ENCODE data around the gene GUCA2A. TPM values are rescaled to one million over a fixed set of nuclear protein-coding genes. Genes with fewer than 3 reads are reported as not detected.

Gene GUCA2A
- total RNA-seq, 2 experiments from 2014 or later: not detected

DNA sequence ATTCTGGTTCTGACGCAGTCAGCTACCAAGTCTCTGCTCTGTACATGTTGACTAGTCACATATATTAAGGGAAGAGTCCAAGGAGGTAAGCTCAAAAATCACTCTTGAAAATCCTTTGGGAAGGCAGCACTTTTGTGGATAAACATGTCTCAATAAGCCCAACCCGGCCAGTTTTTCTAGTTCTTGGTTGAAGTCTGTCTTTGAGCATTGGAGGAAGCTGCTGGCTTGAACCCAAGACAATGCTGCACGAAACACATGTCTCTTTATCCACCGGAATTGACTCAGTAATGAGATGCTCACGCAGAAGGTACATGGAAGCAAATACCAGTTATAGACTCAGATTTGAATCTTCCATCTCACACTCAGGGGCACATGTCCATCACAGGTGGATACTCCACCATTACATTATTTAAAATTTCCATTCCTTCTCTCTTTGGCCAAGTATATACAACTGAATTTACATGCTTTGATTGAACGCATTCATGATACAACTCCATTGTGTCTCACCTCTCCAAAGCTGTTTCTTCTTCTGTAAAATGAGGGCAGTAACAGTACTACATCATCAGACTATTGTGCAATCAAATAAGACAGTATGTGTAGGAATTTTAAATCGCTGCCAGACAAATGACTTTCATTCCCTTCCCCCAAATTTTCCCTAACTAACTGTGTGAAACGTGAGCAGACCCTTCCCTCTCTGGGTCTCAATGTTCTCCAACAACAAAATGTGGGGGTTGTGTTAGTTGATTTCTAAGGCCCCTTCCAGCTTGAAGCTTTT, 9.6 kb upstream of the GUCA2A start:
- H3K27ac Mint-ChIP-seq: no peak overlapping the region
- H3K27me3 Mint-ChIP-seq: no peaks in the 10 kb centered on the region
- ChIA-PET CTCF (interaction anchor here (0.7 to 3.1 kb wide), 13 partner anchors 10 to 701 kb away, joined by 3 to 12 read pairs (median 4); partner anchors contain the start of genes C1orf50, GUCA2A, P3H1 and RIMKLA), POLR2A (interaction anchor here (0.6 kb wide), 1 partner anchor 290 kb away, joined by 5 read pairs; no protein-coding TSS in a partner anchor)
- H3K4me1 Mint-ChIP-seq: no peaks in the 10 kb centered on the region
- H3K4me3 Mint-ChIP-seq: no peak overlapping the region
- H3K9me3 Mint-ChIP-seq: no peaks in the 10 kb centered on the region
- peaks cover 2% of the 10 kb centered on the region for H3K36me3 Mint-ChIP-seq (ENCODE audit: low read depth)
- DNase-seq: no peak

GRCh38 chr1:42173155-42173933, 8.8 kb upstream of the GUCA2A start:
- DNase-seq: peak; percentile 68
- POLR2A ChIA-PET: interaction anchor here (0.6 kb wide), 1 partner anchor 291 kb away, joined by 5 read pairs; no protein-coding TSS in a partner anchor

DNA sequence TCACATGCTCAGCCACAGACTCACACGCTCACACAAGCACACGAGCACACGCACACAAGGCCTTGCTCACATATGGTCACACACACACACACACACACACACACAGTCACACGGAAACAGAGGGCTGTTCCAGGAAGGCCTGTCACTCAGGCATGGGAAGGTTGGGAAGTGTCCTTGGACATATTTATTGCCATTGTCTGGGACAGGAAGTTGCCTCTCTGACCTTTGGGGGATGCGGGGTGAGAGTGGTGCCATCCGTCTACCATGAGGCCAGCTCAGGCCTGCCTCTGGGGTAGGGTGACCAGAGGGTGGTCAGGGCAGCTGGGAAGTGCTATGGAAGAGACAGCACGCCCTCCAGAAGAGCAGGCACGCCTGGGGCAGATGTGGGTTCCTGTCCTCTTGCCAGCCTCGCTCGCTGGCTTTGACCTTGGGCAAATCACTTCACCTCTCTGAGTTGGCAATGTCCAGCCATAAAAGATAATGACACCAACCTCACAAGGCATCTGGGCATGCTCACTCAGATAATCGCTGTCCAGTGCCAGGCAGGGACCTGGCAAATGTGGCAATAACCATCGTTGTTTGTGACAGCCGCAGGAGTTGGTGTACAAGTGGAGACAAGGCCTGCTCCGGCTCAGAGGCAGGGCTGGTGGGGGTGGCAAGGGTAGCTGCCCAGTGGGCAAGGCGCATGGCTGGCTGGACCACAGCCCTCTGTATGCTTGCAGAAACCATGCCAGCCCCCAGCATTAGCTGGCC, 8.0 kb upstream of the GUCA2A start:
- ChIA-PET POLR2A (no interaction called here), CTCF (interaction anchor here (0.6 to 3.1 kb wide), 9 partner anchors 8 to 594 kb away, joined by 3 to 12 read pairs (median 3); partner anchors contain the start of genes C1orf50, GUCA2A, P3H1 and RIMKLA)
- no peak overlapping the region for H3K4me3 Mint-ChIP-seq
- H3K27me3 Mint-ChIP-seq: no peaks in the 10 kb centered on the region
- H3K36me3 Mint-ChIP-seq (ENCODE audit: low read depth): peaks cover 2% of the 10 kb centered on the region
- no peak for DNase-seq
- no peaks in the 10 kb centered on the region for H3K9me3 Mint-ChIP-seq
- H3K27ac Mint-ChIP-seq: no peak overlapping the region
- H3K4me1 Mint-ChIP-seq: no peaks in the 10 kb centered on the region

More at GRCh38 chr1:42173155-42173933, 8.8 kb upstream of the GUCA2A start:
- Mint-ChIP-seq H3K27me3 (no peaks in the 10 kb centered on the region), H3K9me3 (no peaks in the 10 kb centered on the region), H3K4me3 (no peak overlapping the region), H3K36me3 (ENCODE audit: low read depth) (peaks cover 2% of the 10 kb centered on the region), H3K27ac (no peak overlapping the region), H3K4me1 (no peaks in the 10 kb centered on the region)
- CTCF ChIA-PET: interaction anchor here (0.6 to 3.1 kb wide), 14 partner anchors 9 to 700 kb away, joined by 3 to 12 read pairs (median 4); partner anchors contain the start of genes C1orf50, GUCA2A, P3H1 and RIMKLA

- Mint-ChIP-seq H3K27me3 (no peaks in the 10 kb centered on the region), H3K27ac (no peak overlapping the region), H3K9me3 (no peaks in the 10 kb centered on the region), H3K4me3 (no peak overlapping the region), H3K36me3 (ENCODE audit: low read depth) (peaks cover 1% of the 10 kb centered on the region), H3K4me1 (no peaks in the 10 kb centered on the region)
- no peak for DNase-seq
- ChIA-PET POLR2A (no interaction called here), CTCF (interaction anchor here (0.9 to 3.1 kb wide), 2 partner anchors 10 to 16 kb away, joined by 3 to 12 read pairs; no protein-coding TSS in a partner anchor)
Measured at GRCh38 chr1:42171679-42172266, 7.2 kb upstream of the GUCA2A start.

- POLR2A ChIA-PET: no interaction called here
- no peaks in the 10 kb centered on the region for H3K27me3 Mint-ChIP-seq
- no peak for DNase-seq
- H3K4me3 Mint-ChIP-seq: no peak overlapping the region
- H3K36me3 Mint-ChIP-seq (ENCODE audit: low read depth): no peaks in the 10 kb centered on the region
- H3K4me1 Mint-ChIP-seq: no peaks in the 10 kb centered on the region
- no peak overlapping the region for H3K27ac Mint-ChIP-seq
- peaks cover 3% of the 10 kb centered on the region for H3K9me3 Mint-ChIP-seq
- CTCF ChIA-PET: interaction anchor here (1.1 kb wide), 1 partner anchor 88 kb away, joined by 3 read pairs; no protein-coding TSS in a partner anchor
Measured at GRCh38 chr1:42170779-42171621, 6.5 kb upstream of the GUCA2A start.

GRCh38 chr1:42168763-42169162, 4.2 kb upstream of the GUCA2A start:
- no peak for DNase-seq
- no peak overlapping the region for H3K4me3 Mint-ChIP-seq
- no peaks in the 10 kb centered on the region for H3K27me3 Mint-ChIP-seq
- peaks cover 3% of the 10 kb centered on the region for H3K9me3 Mint-ChIP-seq
- no peaks in the 10 kb centered on the region for H3K36me3 Mint-ChIP-seq (ENCODE audit: low read depth)
- no peaks in the 10 kb centered on the region for H3K4me1 Mint-ChIP-seq
- ChIA-PET CTCF (no interaction called here), POLR2A (no interaction called here)
- no peak overlapping the region for H3K27ac Mint-ChIP-seq

- no peaks in the 10 kb centered on the region for H3K4me1 Mint-ChIP-seq
- H3K27ac Mint-ChIP-seq: no peak overlapping the region
- ChIA-PET CTCF (interaction anchor here (0.5 to 0.6 kb wide), 2 partner anchors 36 to 143 kb away, joined by 3 read pairs; no protein-coding TSS in a partner anchor), POLR2A (interaction anchor here (0.6 kb wide), 1 partner anchor 139 kb away, joined by 5 read pairs; no protein-coding TSS in a partner anchor)
- no peak for DNase-seq
- H3K9me3 Mint-ChIP-seq: peaks cover 3% of the 10 kb centered on the region
- no peaks in the 10 kb centered on the region for H3K27me3 Mint-ChIP-seq
- no peaks in the 10 kb centered on the region for H3K36me3 Mint-ChIP-seq (ENCODE audit: low read depth)
- no peak overlapping the region for H3K4me3 Mint-ChIP-seq
Measured at GRCh38 chr1:42168391-42168670, 3.8 kb upstream of the GUCA2A start.

DNA sequence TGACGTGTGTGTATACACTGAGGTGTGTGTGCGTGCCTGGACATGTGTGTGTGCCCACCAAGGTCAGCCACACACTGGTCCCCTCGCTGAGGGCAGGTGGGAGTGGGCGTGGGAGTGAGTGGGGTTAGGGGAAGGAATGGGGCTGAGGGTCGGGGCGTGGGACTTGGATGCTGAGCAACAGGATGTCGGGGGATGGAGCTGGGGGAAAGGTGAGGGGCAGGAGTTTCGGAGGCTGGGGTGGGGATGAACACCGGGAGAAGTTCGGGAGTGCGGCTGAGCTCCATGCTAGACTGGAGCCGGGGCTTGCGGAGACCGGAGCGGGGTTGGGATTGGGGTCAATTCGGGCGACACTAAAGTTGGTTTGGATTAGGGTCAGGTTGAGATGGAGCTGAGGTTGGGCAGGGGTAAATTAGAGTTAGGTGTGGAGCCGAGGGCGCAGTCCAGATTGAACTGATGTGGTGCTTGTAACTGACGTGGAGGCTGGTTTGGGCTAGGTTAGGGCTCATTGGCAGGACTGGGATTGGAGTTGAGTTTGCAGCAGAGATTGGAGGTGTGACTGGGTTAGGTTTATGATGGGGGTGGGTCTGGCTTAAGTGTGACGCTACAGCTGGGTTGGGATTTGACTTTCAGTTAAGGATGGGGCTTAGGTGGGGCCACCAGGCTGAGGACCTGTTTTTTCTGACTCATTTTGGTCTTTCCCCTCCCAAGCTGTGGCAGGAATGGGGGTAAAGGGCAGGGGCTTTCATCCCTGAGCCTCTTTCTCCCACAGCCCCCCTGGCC, 3.3 kb upstream of the GUCA2A start:
- H3K27ac Mint-ChIP-seq: no peak overlapping the region
- POLR2A ChIA-PET: interaction anchor here (0.6 kb wide), 1 partner anchor 138 kb away, joined by 5 read pairs; no protein-coding TSS in a partner anchor

GRCh38 chr1:42165511-42166210, 1.1 kb upstream of the GUCA2A start:
- Mint-ChIP-seq H3K36me3 (ENCODE audit: low read depth) (peaks cover 5% of the 10 kb centered on the region), H3K9me3 (peaks cover 10% of the 10 kb centered on the region), H3K27ac (no peak overlapping the region), H3K4me1 (no peaks in the 10 kb centered on the region), H3K27me3 (peaks cover 10% of the 10 kb centered on the region), H3K4me3 (no peak overlapping the region)
- POLR2A ChIA-PET: no interaction called here
- no peak for DNase-seq
- CTCF ChIA-PET: interaction anchor here (1.9 kb wide), 1 partner anchor 8 kb away, joined by 6 read pairs; no protein-coding TSS in a partner anchor

More for the DNA sequence above, 3.3 kb upstream of the GUCA2A start:
- Mint-ChIP-seq H3K4me1 (no peaks in the 10 kb centered on the region), H3K4me3 (no peak overlapping the region), H3K27me3 (no peaks in the 10 kb centered on the region), H3K9me3 (peaks cover 3% of the 10 kb centered on the region), H3K36me3 (ENCODE audit: low read depth) (no peaks in the 10 kb centered on the region)
- CTCF ChIA-PET: interaction anchor here (0.5 to 0.6 kb wide), 2 partner anchors 35 to 143 kb away, joined by 3 read pairs; no protein-coding TSS in a partner anchor
- DNase-seq: no peak
